ENCODE measurements around the gene PRDM8. TPM values are rescaled to one million over a fixed set of nuclear protein-coding genes. Genes with fewer than 3 reads are reported as not detected.

Gene PRDM8
- total RNA-seq, 1 donor from 2014 or later = 15.0 TPM

DNA sequence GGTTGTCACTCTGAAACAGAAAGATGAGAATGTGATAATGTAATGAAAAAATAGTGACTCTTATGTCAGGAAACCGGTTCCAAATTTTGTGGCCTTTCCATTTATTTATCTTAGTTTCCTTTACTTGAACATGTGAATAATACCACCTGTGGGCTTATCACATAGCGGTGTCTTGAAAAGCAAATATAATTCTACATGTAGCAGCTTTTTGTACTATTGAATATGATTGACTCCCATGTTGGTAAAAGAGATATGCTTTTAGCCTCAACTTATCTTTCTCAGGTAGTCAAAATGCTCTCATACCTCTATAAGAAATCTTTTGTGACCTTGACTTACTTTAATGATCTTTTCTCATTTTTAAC, 12.0 kb downstream of the PRDM8 start:
- H3K27me3 ChIP-seq = no peaks in the 10 kb centered on the region
- no peaks in the 10 kb centered on the region for H3K36me3 ChIP-seq
- intact Hi-C loops (cut with DNase I) = loop anchor here (10.0 kb wide), 1 partner anchor 1255 kb away; no protein-coding TSS in a partner anchor
- H3K27ac ChIP-seq = no peak overlapping the region
- DNase-seq (ENCODE audit: extremely low spot score in 2 of 2) = no peak
- H3K4me1 ChIP-seq = peaks cover 7% of the 10 kb centered on the region
- H3K4me3 ChIP-seq = no peak overlapping the region
- H3K9me3 ChIP-seq = no peaks in the 10 kb centered on the region
- TF ChIP-seq POLR2A (IDR thresholded peaks at IDR 0.05) = no peak

DNA sequence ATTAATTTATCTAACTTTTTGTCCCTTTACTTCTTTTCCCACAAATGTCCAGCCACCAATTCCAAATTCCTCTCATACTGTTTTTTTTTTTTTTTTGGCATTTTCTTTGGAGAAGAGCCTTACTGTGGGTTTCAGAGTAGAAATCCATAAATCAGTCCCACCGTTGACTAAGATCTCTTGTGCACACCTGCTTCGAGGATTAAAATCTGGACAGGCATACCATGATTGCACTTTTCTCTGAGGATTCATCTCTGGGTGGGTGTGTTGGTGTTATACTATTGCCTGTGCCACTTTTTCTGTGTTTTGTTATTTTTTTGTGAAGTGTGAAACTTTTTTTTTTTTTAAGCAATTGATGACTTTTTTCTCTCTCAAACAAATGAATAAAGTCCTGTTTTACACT, 13.2 kb downstream of the PRDM8 start:
- Histone ChIP-seq H3K4me3 (no peak overlapping the region), H3K9me3 (no peaks in the 10 kb centered on the region), H3K27ac (no peak overlapping the region), H3K27me3 (no peaks in the 10 kb centered on the region), H3K36me3 (no peaks in the 10 kb centered on the region), H3K4me1 (peaks cover 7% of the 10 kb centered on the region)
- DNase-seq (ENCODE audit: extremely low spot score in 2 of 2) = no peak
- intact Hi-C loops (cut with DNase I) = no loop called here
- TF ChIP-seq, protein P1, sequence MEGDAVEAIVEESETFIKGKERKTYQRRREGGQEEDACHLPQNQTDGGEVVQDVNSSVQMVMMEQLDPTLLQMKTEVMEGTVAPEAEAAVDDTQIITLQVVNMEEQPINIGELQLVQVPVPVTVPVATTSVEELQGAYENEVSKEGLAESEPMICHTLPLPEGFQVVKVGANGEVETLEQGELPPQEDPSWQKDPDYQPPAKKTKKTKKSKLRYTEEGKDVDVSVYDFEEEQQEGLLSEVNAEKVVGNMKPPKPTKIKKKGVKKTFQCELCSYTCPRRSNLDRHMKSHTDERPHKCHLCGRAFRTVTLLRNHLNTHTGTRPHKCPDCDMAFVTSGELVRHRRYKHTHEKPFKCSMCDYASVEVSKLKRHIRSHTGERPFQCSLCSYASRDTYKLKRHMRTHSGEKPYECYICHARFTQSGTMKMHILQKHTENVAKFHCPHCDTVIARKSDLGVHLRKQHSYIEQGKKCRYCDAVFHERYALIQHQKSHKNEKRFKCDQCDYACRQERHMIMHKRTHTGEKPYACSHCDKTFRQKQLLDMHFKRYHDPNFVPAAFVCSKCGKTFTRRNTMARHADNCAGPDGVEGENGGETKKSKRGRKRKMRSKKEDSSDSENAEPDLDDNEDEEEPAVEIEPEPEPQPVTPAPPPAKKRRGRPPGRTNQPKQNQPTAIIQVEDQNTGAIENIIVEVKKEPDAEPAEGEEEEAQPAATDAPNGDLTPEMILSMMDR (IDR thresholded peaks at IDR 0.05) = no peak
- TF ChIP-seq POLR2A (IDR thresholded peaks at IDR 0.05) (no peak), POLR2AphosphoS5 (IDR thresholded peaks at IDR 0.05; ENCODE audit: insufficient read depth in 1 of 2, low read depth in 1 of 2) (no peak)

DNA sequence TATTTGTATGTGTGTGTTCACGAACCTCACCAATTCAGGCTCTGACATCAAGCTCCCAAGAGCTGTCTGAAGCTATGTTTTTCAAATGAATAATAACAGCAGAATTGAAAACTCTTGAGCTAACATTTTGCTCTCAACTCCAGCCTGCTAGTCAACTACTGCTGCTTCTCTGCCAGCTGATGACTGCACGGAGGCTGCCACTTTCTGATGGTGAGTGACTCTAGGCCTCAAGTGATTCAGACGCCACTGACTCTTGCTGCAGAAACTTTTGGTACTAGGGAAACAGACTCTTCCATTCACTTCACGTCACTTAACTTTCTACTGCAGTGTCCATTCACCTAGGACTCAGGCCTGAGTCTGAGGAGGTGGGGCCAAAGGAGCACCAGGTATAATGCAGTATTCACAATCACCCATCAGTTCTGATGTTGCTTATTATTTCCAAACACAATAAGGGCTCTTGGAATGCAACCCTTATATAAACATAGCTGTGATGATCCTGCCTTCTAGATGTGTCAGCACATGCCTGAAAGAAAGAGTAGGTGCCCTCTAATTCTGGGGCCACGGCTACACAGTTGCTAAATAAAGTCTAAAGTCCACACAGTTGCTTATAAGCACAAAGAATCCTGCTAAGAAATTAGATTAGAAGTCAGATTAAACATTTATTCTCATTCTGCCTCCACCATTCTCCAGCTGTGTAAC, 16.0 kb downstream of the PRDM8 start:
- Histone ChIP-seq H3K4me3 (no peak overlapping the region), H3K4me1 (no peaks in the 10 kb centered on the region), H3K9me3 (no peaks in the 10 kb centered on the region), H3K36me3 (no peaks in the 10 kb centered on the region), H3K27ac (no peak overlapping the region), H3K27me3 (no peaks in the 10 kb centered on the region)
- TF ChIP-seq, protein P1 (IDR thresholded peaks at IDR 0.05) = no peak
- no peak for TF ChIP-seq POLR2A (IDR thresholded peaks at IDR 0.05)
- no peak for TF ChIP-seq POLR2AphosphoS5 (IDR thresholded peaks at IDR 0.05; ENCODE audit: insufficient read depth in 1 of 2, low read depth in 1 of 2)
- no peak for DNase-seq (ENCODE audit: extremely low spot score in 2 of 2)
- intact Hi-C loops (cut with DNase I) = no loop called here

DNA sequence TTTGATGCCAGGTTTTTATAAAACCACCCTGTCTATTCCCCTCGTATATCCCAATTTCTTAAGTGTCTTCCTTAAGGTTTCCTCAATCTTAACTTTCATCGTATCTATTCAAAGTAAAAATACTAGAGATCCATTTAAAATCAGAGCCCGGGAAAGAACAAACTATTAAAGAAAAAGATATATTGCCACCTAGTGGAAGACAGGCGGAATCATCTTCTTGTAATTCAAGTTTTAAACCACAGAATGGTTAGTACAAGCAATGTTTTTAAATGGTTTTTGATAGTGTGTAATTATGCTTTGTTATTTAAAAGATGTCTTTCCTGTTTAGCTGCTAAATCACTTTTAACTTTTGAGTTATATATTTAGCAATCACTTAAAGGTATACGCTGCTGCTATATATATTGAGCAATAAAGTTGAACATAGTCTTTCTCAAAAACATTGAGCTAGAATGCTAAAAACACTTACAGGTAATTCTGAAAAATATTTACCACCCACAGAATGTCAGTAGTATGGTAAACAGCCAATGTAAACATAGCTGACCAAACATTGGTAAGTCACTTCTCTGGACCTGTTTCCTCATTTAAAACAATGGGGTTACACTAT, 18.2 kb downstream of the PRDM8 start:
- H3K36me3 ChIP-seq = no peaks in the 10 kb centered on the region
- DNase-seq (ENCODE audit: extremely low spot score in 2 of 2) = no peak
- no peaks in the 10 kb centered on the region for H3K4me1 ChIP-seq
- no peak overlapping the region for H3K4me3 ChIP-seq
- no peaks in the 10 kb centered on the region for H3K9me3 ChIP-seq
- no peak overlapping the region for H3K27ac ChIP-seq
- H3K27me3 ChIP-seq = no peaks in the 10 kb centered on the region
- no peak for TF ChIP-seq POLR2AphosphoS5 (IDR thresholded peaks at IDR 0.05; ENCODE audit: insufficient read depth in 1 of 2, low read depth in 1 of 2)
- TF ChIP-seq, protein P1 (IDR thresholded peaks at IDR 0.05) = peak; percentile 57 to 68 (median 64)
- intact Hi-C loops (cut with DNase I) = no loop called here

DNA sequence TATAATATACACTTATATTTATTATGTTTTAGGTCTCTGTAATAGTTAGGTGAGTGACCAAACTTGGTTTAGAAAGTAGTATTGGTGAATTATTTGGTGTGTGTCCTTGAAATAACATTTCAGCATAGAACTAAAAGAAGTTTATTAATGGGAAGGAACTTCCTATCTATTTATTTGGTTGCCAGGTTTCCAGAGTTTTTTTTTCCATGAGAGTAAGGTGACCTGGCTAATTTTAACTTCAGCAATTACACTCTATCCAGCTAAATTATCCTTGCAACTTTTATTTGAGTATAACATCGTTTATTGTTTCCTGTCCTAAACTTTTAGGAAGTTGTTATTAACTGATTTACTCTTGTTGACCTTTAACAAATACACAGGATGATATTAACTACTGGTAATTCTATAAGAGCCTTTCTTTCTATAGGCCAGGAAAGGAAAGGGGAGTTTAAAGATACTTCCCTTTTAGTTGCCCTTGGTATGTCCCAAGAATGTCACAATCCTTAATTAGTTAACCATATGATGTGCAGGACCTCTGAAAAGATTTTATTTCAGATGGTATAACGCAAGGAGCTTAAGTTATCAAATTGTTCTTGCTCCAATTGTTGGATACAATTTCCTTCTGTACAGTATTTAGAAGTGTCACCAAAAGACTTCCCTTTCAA, 18.9 kb downstream of the PRDM8 start:
- intact Hi-C loops (cut with DNase I) = no loop called here
- Histone ChIP-seq H3K4me3 (no peak overlapping the region), H3K4me1 (no peaks in the 10 kb centered on the region), H3K9me3 (no peaks in the 10 kb centered on the region), H3K27ac (no peak overlapping the region), H3K27me3 (no peaks in the 10 kb centered on the region), H3K36me3 (no peaks in the 10 kb centered on the region)
- TF ChIP-seq, protein P1 (IDR thresholded peaks at IDR 0.05) = no peak
- TF ChIP-seq POLR2A (IDR thresholded peaks at IDR 0.05) = no peak
- no peak for TF ChIP-seq POLR2AphosphoS5 (IDR thresholded peaks at IDR 0.05; ENCODE audit: insufficient read depth in 1 of 2, low read depth in 1 of 2)
- no peak for DNase-seq (ENCODE audit: extremely low spot score in 2 of 2)
